ENCODE data around the gene CWF19L1.

DNA sequence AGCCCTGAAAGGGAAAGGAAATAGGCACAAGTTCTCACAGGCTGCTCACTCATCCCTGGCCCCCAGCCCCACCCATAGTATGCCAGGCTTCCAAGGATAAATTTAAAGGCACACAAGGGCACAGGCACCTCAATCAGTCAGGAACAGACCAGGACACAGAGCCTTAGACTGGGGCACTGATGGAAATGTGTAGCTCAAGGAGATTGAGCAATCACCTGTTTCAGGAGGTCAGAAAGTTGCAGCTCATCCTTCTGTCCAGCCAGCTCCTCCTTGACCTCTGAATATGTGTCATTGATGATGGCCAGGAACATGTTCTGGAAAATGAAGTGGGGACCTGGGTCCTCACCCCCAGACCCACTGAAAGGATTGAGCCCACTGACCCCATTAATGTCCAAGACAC, 25.6 kb upstream of the CWF19L1 start:
- TF ChIP-seq CTCF (conservative IDR thresholded peaks at IDR 0.05; ENCODE audit: low read length) (no peak), EZH2phosphoT487 (IDR thresholded peaks at IDR 0.05; ENCODE audit: borderline replicate concordance) (no peak)

All from Loucy (cell line).